Amygdala (tissue), 56 donors: ENCODE results near the gene HPGD.

Experiments used
- DNase-seq, 56 donors: peaks; one replicate each; lab custom pipeline; 2025; lab: John Stamatoyannopoulos, UW

The HPGD gene

DNA sequence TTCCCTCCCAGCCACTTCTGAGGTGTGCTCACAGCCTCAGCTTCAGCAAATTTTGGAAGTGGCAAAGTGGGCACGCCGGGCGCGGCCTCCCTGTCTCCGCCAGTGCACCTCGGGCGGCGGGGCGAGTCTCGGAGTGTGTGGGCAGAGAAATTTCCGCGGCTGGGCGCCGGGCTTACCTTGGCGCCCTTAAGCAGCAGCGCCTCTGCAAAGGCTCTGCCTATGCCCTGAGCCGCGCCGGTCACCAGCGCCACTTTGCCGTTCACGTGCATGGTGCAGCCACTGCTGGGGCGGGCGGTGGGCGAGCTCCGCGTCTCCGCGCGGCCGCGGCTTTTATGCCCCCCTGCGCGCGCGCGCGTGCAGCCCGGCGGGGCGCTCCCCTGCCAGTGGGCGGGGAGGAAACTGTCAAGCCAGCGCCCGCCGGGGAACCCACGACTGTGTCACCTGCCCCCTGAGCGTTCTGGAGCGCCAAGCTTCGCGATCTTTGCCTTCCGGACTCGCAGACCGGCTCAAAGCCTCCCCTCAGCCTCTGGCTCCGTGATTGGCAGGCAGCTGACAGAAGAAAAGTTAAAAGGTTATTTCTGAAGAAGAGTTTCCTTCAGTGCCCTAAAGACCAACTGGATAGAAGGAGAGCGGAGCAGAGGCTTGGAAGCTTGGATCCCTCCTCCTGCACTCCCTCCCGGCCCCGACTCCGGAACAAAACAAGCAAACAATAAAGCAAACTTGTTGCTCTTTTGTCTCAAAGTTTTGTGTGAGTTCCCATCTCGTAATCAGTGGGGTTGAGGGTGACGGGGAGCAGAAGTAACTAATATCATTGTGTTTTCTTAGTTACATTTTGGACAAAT, at the start of gene HPGD:
Gene HPGD (minus strand): TSS at position 306 of the 842 bp plus-strand sequence. CDS start 37 bp downstream, at position 269.
- peak in 13 of 56 donors; percentile 1 to 30 (median 9) for DNase-seq

DNA sequence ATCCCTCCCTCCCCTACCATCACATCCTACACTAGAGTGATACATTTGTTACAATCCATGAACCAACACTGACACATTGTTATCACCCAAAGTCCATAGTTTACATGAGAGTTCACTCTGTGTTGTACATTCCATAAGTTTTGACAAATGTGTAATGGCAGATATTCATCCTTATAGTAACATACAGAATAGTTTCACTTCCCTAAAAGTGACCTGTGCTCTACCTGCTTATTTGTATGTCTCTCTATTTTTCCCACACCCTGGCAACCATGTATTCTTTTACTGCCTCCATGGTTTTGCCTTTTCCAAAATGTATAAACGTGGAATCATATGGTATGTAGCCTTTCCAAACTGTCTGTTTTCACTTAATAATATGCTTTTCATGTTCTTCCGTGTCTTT, 42.2 kb upstream of the HPGD start:
- DNase-seq, result no peak

GRCh38 chr4:174563399-174563798, 41.1 kb upstream of the HPGD start:
- no peak for DNase-seq

DNA sequence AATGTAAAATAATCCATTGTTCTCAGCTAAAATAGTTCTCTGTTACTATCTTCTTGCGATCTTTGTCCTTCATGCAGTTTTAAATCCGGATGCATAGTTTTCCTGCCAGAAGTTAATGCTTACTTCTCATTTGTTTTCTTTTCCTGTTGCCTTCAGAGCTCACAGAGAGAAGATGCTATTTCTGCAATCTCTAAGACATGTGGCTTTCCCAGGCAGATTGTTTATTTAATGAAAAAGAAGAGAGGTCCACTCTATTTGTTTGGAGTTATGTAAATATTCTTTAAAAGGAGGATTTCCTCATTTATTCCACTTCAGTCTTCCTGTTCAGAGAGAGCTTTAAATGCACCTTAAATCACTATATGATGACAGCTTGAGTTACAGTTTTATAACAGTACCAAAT, 39.3 kb upstream of the HPGD start:
- no peak for DNase-seq

- no peak for DNase-seq
Observed at GRCh38 chr4:174559894-174560293, 37.6 kb upstream of the HPGD start.

GRCh38 chr4:174555789-174556630, 33.7 kb upstream of the HPGD start:
- no peak for DNase-seq

GRCh38 chr4:174554231-174554728, 32.0 kb upstream of the HPGD start:
- DNase-seq, result no peak

GRCh38 chr4:174553828-174554227, 31.5 kb upstream of the HPGD start:
- no peak for DNase-seq

DNA sequence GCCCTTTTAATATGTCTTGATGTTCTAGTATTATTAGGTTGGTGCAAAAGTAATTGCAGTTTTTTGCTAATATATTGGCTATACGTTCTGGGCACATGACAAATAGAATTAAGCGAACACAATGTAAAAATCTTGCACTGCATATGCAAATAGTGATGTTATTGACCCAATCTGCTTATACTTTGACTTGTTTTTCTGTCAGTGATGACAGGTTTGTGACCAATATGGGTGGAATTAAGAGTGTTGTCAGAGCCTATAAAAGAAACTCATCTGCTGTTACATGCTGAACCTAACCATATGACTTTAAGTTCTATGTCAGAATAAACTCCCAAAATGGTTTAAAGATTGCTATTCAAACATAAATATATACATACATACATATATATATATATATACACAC, 30.7 kb upstream of the HPGD start:
- no peak for DNase-seq

GRCh38 chr4:174550541-174550940, 28.3 kb upstream of the HPGD start:
- DNase-seq, result no peak

GRCh38 chr4:174549721-174550120, 27.4 kb upstream of the HPGD start:
- no peak for DNase-seq

DNA sequence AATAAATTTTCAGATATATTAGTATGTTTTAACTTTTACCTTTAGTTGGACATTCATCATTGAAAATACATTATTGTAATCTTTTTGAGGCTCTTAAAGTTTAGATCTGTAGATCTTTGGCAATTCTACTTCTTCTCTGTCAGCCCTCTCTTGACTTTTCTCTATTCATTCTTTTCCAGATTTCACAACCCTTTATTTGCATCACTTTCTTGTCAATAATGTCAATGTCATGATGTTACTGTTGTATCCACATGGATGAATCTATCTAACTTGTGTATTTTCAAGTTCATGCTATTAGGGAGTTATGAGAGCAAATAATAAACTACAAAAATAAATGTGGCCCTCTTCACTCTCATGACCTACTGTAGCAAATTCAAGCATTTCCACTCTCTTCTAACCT, 23.0 kb upstream of the HPGD start:
- DNase-seq, result no peak

DNA sequence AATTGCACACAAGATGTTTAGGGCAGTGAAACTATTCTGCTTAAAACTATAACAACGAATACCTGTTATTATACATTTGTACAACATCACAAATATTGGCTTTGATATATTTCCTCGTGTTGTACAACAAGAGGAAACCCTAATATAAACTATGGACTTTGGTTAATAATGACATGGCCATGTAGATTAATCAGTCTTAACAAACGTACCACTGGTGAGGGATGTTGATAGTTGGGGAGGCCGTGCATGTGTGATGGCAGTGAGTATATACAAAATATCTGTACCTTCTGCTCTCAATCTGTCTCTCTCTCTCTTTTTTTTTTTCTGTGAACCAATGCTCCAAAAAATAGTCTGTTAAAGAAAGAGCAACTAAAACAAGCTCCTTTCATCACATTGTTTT, 22.2 kb upstream of the HPGD start:
- no peak for DNase-seq

DNA sequence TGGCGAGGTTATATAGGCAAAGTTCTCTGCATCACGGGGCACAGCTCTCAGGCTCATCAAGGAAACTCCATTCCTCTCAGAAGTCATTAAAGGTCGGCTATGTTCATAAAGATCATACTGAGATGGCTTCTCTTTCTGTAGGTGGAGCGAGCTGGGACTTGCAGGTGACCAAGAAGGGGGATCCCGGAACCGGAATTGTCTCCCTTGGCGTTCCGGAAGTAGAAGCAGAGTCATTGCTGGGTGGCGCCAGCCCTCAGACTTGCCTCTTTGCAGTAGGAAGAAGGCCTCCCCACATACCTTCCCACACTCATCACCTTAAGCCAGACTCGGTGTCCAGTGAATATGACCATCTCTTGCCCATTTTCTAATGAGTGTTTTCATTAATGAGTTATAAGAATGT, 17.9 kb upstream of the HPGD start:
- no peak for DNase-seq

DNA sequence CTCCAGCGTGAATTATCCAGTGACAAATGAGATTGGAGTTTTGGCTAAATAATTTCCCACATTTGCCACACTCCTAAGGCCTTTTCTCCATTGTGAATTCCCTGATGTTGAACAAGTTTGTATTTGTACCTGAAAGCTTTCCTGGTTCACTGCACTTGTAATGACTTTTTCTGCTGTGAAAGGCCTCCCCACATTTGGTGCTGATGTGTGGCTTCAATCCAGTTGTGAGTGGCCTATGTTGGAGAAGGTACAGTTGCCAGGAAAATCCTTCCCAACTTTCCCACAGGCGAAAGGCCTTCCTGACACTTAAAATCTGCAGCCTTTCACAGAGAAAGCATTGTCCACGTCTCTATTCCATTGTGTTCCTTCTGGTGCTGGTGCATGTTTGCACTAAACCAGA, 17.3 kb upstream of the HPGD start:
- DNase-seq, result no peak

DNA sequence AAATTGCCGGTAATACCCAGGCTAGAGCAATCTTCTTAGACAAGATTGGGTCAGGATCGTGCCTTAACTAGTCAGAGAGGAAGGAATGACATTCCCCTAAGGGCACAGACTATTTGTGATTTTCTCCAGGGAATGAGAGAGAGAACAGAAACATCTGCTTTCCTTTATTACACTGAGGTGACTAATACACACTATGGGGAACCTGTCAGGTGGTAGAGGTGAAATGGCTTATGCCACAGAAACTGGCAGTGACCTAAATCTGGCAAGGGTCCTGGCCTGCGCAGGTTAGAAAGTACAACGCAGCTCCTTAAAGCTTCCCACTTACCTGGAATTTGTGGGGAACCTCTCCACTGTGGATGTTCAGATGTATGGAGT, 16.6 kb upstream of the HPGD start:
- DNase-seq, result no peak

DNA sequence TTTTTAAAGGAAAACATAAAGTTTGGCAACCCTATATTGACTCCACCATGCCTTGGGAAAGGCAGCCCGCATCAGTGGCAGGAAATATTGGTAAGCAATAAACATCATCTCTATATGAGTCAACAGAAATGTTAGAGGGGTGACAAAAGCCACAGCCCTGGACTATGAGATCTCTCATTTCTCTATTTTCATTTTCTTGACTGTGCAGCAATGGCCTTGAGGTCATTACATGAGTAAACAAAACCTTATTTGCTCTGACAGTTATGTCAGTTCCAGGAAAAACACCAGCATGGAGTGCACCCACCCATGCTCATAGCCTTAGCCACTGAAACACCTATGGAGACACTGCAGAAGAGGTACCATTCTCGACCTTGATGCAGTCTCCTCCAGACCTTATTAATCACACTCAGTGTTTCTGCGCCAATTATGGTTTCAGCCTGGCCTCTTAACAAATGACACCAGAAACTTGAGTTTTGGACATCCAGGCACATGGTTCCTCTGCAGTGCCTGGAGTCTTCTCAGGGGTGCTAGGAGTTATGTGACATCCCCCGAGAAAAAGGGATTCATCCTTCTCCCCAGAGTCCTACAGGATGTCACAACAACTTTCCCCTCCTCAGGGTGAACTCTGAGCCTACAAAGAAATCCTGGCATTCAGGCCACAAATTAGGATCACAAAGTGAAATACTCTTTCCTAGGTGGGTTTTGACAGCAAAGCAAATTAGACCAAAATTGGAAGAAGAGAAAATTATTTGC, 16.0 kb upstream of the HPGD start:
- DNase-seq, result no peak

DNA sequence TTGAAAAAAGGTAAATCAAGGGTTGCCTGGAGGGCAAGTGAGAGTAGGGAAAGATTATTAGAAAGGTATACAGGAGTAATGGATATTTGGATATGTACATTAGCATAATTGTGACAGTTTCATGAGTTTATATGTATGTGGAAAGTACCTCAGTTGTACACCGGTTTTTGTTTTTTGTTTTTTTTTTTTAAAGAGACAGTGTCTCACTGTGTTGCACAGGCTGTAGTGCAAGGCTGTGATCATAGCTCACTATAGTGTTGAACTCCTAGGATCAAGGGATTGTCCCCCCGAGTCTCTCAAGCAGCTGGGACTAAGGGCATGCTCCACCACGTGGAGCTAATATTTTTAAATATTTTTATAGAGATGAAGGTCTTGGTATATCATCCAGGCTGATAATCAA, 15.3 kb upstream of the HPGD start:
- no peak for DNase-seq

GRCh38 chr4:174534461-174534860, 12.2 kb upstream of the HPGD start:
- no peak for DNase-seq

DNA sequence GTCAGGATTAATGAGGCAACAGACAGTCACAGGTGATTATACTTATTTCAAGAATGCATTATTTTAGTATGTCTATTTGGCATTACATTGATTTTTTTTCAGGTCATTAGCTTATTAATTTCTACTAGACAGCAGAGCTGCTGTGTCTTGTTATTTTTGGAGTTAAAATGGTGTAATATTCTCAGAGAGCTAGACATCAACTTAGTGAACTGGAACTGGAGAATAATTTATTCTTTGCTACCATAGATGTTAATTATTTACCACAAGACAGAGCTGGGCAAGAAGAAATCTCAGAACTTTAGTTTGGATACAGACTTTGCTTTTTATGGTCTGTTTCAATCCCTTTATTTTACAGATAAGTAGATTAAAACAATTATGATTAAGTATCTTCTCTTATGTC, 10.2 kb upstream of the HPGD start:
- DNase-seq, result no peak

DNA sequence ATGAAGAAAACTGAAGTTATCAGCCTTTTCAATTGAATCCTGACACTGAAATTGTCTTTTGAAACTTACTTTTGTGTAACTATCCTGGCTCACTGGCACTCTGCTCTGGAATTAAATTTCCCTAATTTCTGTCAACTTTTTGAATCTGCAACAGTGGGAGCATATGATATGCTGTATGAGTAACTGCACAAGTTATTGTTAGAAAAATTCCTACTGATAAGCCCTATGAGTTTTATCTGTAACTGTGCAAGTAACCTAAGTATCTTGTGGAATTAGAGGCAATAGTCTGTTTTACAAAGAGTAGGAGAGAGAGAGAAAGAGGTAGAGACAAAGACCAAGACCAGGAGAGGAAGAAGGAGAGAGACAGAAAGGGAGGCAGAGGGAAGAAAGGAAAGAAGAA, 9.2 kb upstream of the HPGD start:
- DNase-seq, result no peak
